ENCODE results near the gene LRRC19.
A peak's percentile ranks its signal among the peaks of the same experiment; 100 is the strongest.

LRRC19 gene

DNA sequence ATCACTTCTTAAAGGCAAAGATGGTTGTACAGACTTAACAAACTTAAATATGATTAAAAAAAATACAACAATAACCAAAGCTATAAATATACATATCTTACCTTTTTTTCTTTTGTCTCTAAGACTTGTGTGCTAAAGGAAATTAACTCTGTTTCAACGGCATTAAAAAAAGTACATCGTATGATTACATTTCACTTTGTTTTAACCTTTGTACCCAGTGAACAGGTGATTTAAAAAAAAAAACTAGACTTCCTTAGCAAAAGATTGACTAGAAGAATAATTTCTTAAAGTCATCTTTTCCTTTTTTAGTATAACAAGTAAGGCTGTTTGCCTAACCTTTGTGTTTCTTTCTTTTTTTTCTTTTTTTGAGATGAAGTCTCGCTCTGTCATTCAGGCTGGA is at the start of gene LRRC19:
Gene LRRC19 (minus strand): TSS at position 182 of the 400 bp plus-strand sequence. CDS start 5,978 bp downstream, outside the sequence.
- DNase-seq (ENCODE audit: low spot score) = no peak

GRCh38 chr9:27054841-27055240 is 49.4 kb upstream of the LRRC19 start:
- DNase-seq (ENCODE audit: low spot score) = no peak

- no peak for DNase-seq (ENCODE audit: low spot score)
Measured at GRCh38 chr9:27054125-27054524, 48.7 kb upstream of the LRRC19 start.

DNA sequence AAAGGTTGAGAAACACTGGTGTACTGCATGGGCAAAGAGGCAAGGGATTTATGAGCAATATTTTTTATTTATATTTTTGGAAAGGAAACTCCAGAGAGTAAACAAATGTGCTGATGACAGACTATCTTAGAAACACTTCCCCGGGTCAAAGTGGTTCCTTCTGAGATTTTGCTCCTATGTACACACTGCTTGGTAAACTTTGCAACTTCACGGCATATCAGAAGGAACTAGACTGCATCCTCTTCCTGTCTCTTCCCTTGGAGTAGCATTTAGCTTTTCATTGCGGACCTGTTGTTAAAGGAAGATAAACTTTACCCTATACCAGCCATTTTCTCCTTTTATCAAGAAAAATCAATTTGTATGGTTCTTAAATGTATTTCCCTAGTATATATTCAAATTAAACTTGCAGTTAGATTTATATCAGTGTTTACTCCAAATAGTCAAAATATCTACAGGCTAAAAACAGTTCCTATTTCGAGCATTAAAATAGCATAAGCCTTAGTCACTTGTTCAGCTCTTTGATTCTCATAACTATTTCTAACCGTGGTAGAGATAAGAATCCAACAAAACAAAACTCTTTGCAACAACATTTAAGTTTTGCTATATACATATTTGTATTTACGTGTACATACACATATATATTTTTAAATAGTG is 48.0 kb upstream of the LRRC19 start:
- no peak for DNase-seq (ENCODE audit: low spot score)

GRCh38 chr9:27047136-27047535 is 41.7 kb upstream of the LRRC19 start:
- no peak for DNase-seq (ENCODE audit: low spot score)

DNA sequence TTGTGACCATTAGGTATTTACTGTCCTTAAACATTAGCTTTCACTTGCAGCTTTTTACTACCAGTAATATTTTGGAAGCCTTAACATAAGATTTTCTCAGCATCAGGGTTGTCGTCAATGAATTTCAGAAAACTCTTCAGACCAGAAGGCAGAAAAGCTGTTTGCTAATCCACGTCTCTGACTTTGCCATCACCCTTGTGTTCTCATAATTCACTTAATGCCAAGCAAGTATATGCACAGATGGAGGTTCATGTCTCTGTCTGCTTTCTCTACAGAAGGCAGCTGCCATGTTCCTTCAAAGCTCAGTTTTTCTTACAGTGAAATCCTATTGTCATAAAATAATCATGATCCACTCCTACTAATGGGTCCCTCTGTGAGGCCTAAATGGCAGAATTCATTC is 37.7 kb upstream of the LRRC19 start:
- no peak for DNase-seq (ENCODE audit: low spot score)

DNA sequence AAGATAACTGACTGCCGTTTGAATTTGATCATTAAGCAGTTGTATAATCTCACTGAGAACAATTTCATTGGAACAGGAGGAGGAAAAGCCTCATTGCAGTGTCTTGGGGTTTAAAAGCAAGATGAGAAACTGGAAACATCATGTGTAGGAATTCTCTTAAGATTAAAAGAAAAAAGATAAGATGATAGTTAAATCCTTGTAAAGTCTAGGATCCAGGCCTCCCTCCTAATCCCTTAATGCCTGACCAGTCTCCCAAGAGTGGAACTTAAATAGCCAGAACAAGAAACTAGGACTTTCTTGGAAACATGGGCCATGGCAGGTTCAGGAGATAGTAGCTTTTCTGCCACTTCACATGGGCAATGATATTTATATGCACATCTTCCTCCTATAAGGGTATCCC is 37.0 kb upstream of the LRRC19 start:
- no peak for DNase-seq (ENCODE audit: low spot score)

- no peak for DNase-seq (ENCODE audit: low spot score)
Measured at GRCh38 chr9:27041746-27042145, 36.3 kb upstream of the LRRC19 start.

DNA sequence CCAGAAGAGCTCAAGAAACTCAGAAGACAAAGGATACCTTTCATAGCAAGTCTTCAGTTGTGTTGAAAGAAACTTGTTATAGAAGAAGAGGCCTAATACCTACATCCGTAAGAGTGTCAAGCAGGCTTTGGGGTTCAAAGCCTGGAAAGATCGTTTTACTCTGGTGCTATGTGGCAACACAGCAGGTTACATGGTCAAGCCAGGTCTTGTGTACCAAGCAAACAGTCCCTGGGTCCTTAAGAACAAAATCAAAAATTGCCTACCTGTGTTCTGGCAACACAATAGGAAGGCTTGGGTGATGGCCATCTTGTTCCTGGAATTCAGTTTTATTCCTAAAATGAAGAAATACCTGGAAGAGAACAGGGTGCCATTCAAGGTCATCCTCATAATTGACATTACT is 32.0 kb upstream of the LRRC19 start:
- DNase-seq (ENCODE audit: low spot score) = no peak

DNA sequence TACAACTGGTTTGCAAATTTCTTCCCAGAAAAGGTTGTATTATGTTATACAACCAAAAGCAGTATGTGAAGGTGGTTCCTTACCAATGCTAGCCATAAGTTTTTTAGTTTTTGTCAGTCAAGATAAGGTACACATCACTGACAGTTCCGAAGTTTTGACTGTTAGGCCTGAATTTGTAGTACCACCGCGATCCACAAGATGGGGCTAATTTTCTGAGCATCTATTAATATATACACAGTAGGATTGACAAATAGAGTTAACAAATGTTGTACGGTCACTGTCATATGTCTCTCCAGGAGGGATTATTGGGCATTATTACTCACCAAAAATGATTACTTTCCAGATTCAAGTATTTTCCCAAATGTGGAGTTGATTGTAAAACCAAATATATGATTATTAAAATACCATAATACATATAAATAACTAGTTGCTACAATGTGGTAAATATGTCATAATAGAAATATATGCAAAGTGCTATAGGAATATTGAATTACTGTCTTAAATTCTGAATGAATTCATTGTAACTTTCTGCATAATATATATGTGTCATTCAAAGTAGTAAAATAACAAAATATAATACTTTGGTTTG is 28.4 kb upstream of the LRRC19 start:
- DNase-seq (ENCODE audit: low spot score) = peak; percentile 42

DNA sequence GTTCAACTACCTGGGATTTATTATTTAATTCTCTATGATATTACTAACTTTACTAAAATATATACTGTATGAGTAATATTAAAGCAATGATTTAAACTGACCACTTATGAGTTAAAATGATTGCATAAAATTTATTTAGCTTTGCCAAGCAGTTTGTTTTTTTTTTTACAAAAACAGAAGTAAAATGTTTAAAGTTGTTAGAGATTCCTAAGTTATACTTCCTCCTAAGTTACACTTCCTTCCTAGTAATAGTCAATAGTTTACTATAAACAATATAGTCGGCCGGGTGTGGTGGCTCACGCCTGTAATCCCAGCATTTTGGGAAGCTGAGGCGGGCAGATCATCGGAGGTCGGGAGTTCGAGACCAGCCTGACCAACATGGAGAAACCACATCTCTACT is 23.7 kb upstream of the LRRC19 start:
- no peak for DNase-seq (ENCODE audit: low spot score)

DNA sequence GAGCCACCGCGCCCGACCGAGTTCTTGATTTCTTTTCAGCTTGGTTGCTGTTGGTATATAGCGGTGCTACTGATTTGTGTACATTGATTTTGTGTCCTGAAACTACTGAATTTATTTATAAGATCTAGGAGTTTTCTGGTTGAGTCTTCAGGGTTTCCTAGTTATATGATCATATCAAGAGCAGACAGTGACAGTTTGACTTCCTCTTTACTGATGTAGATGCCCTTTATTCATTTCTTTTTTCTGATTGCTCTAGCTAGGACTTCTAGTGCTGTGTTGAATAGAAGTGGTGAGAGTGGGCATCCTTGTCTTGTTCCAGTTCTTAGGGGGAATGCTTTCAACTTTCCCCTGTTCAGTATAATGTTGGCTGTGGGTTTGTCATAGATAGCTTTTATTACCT is 17.4 kb upstream of the LRRC19 start:
- no peak for DNase-seq (ENCODE audit: low spot score)

GRCh38 chr9:27019589-27019988 is 14.1 kb upstream of the LRRC19 start:
- DNase-seq (ENCODE audit: low spot score) = no peak

GRCh38 chr9:27003426-27004077 is 1.9 kb downstream of the LRRC19 start:
- no peak for DNase-seq (ENCODE audit: low spot score)

DNA sequence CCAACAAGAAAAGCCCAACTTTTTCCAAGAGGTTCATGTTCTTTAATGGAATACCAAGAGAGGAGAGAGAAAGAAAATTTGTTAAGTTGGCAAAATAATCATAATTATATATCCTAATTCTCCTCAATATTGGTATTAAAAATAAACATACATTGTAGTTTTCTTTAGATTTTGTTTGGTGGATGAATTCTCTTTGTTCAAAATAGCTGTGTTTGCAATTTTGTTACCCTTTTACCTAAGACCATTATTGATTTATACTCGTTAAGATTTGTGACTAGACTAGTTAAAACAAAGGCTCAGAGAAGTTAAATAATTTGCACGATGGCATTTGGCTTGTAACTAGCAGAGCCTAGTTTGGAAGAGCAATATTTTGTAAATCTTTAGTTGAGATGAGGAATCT is 9.7 kb downstream of the LRRC19 start:
- no peak for DNase-seq (ENCODE audit: low spot score)

DNA sequence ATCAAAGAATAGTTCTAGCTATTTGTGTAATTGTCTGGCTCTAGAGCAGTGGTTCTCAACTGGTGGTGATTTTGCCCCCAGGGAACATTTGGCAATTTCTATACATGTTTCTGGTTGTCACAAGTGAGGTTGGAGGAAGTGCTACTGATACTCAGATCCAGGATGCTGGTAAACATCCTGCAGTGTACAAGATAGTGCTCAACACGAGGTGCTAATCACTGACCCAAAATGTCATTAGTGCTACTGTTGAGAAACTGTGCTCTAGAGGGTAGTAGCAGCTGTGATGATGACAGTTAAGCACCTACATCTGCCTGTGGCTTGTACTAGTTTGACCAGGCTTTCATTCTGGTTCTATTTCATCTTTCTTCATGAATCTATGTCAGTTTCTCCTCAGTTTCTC is 22.1 kb downstream of the LRRC19 start:
- DNase-seq (ENCODE audit: low spot score) = no peak

DNA sequence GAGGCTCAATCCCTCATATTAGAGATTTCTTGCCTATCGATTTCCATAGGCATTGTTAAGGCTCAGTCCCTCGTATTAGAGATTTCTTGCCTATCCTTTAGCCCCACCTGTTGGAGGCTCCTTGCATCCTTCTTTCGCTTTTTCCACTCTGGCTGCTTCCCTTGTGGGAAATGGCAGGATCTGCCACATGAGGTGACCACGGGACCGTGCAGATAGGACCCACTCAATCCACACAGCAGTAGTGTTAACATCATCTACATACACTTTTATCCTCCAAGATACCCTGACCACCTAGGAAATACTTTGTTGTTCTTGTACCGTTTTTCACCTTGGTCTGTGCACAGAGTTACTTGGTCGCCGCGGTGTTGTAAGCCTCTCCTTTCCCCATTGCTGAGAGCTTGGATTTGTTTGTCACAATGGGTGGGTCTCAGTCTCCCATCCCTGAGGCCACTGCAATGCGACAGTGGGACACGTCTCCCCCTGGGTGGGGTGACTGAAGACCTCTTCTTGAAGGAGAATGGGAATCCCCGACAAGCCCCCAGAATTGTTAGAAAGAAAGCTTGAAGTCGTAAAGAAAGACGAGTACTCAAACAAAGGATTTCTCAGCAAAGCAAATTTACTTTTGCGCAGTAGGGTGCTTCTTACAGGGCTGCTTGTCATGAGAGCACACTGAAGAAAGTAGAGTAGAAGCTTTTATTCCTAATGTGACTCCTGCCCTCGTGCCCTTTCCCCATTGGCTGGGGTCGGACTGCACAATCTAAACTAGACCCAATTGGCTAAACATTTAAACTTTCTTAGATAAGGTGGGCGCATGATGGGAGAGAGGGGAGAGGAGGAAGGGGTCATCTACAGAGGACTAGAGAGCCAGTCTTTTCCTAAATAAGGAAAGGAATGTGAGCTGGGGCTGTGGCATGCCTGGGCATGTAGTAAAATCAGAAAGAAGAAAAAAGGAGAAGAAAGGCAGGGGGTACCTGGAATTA is 29.5 kb downstream of the LRRC19 start:
- peak; percentile 65 for DNase-seq (ENCODE audit: low spot score)

DNA sequence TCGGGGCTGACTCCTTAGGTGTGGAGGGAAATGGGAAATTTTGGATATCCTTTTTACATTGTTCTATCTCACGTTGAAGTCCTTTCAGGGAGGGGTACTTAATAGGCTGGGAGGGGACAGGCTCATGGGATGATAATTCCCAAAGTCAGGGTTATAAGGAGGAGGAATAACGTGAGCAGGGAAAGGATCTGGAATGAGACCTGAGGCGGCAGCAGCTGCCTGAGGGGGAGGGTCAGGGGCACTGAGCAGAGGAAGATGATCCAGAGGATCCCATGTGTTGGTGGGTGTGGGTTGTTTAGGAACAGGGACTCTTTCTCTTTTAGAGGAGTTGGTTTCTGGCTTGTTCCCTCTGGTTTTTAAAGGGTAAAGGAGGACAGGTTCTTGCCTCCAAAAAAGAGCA is 30.5 kb downstream of the LRRC19 start:
- no peak for DNase-seq (ENCODE audit: low spot score)

- DNase-seq (ENCODE audit: low spot score) = peak; percentile 15
Measured at GRCh38 chr9:26973989-26974388, 31.5 kb downstream of the LRRC19 start.

DNA sequence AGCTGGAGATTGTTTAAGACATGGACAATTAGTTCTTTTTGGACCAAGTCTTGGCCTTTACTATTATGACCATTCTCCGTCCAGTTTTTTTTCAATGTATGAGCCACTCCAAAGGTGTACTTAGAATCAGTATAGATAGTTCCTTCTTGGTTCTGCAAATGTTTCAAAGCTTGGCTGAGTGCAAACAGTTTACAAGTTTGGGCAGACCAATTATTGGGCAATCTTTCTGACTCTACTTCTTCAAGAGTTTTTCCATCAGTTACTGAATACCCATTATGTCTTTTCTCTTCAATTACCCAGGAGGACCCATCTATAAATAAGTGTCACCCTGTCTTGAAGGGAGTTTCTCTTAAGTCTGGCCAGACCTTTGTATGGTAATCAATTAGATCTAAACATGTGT is 33.8 kb downstream of the LRRC19 start:
- DNase-seq (ENCODE audit: low spot score) = no peak

- no peak for DNase-seq (ENCODE audit: low spot score)
Measured at GRCh38 chr9:26956860-26957233, 48.6 kb downstream of the LRRC19 start.

Data from cerebellar cortex (tissue), 1 donor.